ENCODE results near the gene P2RY2.

The P2RY2 gene

GRCh38 chr11:73233692-73234470, 15.8 kb downstream of the P2RY2 start:
- TF ChIP-seq, protein P1, sequence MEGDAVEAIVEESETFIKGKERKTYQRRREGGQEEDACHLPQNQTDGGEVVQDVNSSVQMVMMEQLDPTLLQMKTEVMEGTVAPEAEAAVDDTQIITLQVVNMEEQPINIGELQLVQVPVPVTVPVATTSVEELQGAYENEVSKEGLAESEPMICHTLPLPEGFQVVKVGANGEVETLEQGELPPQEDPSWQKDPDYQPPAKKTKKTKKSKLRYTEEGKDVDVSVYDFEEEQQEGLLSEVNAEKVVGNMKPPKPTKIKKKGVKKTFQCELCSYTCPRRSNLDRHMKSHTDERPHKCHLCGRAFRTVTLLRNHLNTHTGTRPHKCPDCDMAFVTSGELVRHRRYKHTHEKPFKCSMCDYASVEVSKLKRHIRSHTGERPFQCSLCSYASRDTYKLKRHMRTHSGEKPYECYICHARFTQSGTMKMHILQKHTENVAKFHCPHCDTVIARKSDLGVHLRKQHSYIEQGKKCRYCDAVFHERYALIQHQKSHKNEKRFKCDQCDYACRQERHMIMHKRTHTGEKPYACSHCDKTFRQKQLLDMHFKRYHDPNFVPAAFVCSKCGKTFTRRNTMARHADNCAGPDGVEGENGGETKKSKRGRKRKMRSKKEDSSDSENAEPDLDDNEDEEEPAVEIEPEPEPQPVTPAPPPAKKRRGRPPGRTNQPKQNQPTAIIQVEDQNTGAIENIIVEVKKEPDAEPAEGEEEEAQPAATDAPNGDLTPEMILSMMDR (IDR thresholded peaks at IDR 0.05; ENCODE audit: borderline replicate concordance, control extremely low read depth, extremely low read depth, insufficient read depth, missing control alignments), result no peak

GRCh38 chr11:73234471-73235181, 16.5 kb downstream of the P2RY2 start:
- no peak for DNase-seq (ENCODE audit: low spot score)
- in situ Hi-C loops (cut with MboI; ENCODE audit: low sequenced_read_pairs, unreplicated experiment), result loop anchor here (5.0 kb wide), 1 partner anchor 42 kb away; no protein-coding TSS in a partner anchor
- TF ChIP-seq, protein P1 (IDR thresholded peaks at IDR 0.05; ENCODE audit: borderline replicate concordance, control extremely low read depth, extremely low read depth, insufficient read depth, missing control alignments), result no peak

More at GRCh38 chr11:73233692-73234470, 15.8 kb downstream of the P2RY2 start:
- in situ Hi-C loops (cut with MboI; ENCODE audit: low sequenced_read_pairs, unreplicated experiment), result loop anchor here (5.0 kb wide), 1 partner anchor 42 kb away; no protein-coding TSS in a partner anchor
- no peak for DNase-seq (ENCODE audit: low spot score)

DNA sequence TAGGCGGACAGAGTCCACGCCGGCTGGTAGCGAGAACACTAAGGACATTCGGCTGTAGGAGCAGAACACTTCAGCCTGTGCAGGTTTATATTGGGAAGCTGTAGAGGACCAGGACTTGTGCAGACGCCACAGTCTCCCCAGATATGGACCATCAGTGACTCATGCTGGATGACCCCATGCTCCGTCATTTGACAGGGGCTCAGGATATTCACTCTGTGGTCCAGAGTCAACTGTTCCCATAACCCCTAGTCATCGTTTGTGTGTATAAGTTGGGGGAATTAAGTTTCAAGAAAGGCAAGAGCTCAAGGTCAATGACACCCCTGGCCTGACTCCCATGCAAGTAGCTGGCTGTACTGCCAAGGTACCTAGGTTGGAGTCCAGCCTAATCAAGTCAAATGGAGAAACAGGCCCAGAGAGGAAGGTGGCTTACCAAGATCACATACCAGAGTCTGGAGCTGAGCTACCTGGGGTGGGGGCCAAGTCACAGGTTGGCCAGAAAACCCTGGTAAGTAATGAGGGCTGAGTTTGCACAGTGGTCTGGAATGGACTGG, 17.2 kb downstream of the P2RY2 start:
- TF ChIP-seq, protein P1 (IDR thresholded peaks at IDR 0.05; ENCODE audit: borderline replicate concordance, control extremely low read depth, extremely low read depth, insufficient read depth, missing control alignments), result no peak
- no peak for DNase-seq (ENCODE audit: low spot score)
- in situ Hi-C loops (cut with MboI; ENCODE audit: low sequenced_read_pairs, unreplicated experiment), result no loop called here

DNA sequence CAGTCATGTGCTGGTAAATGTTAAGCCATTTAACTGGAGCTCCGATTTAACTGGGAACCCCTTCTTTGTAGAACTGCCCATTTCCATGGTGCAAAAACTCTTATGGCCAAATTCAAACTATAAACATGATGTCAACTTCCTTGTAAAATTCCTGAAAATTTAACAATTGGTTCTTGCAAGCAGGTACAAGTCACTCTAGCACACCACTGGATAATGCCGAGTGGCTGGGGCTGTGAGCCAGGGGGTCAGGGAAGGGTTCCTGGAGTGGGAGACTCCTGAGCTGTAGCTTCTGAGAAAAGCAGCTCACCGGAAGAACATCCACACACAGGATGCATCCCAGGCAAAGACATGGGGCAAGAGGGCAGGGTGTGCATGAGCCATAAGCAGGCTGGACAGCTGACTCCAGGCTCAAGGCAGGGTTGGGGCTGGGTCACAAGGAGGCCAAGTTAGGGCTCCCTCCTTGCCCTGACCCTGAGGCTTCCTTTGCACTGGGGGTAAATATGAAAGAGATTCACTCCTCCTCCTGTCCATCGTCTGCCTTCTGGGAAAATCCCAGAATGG, 18.2 kb downstream of the P2RY2 start:
- TF ChIP-seq, protein P1 (IDR thresholded peaks at IDR 0.05; ENCODE audit: borderline replicate concordance, control extremely low read depth, extremely low read depth, insufficient read depth, missing control alignments), result no peak
- DNase-seq (ENCODE audit: low spot score), result no peak
- in situ Hi-C loops (cut with MboI; ENCODE audit: low sequenced_read_pairs, unreplicated experiment), result no loop called here

DNA sequence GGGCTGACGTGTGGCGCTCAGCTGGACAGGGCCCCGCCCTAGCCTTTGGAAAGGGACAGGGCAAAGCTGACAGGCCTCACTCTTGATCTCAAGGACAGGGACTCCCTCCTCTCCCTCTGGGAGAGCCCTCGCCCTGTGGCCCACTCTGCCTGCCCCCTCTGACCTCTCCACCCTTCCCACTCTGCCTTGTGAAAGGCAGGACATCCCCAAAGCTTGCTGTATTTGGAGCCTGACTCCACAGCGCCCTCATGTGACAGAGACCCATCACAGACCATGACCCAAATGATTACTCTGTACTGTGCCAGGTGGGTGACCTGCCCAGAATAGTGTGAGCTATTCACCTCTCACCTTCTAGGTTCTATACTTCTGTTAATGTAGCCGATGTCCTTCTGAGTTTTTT, 18.8 kb downstream of the P2RY2 start:
- DNase-seq (ENCODE audit: low spot score), result peak; percentile 81
- TF ChIP-seq, protein P1 (IDR thresholded peaks at IDR 0.05; ENCODE audit: borderline replicate concordance, control extremely low read depth, extremely low read depth, insufficient read depth, missing control alignments), result peak; percentile 59

More for the DNA sequence above, 18.8 kb downstream of the P2RY2 start:
- in situ Hi-C loops (cut with MboI; ENCODE audit: low sequenced_read_pairs, unreplicated experiment), result no loop called here

Measured in GM13976 (cell line).